HG02981 (cell line): ENCODE results near the gene AKAP13.
"Not testable (repeated sequence)": the region's sequence is repeated elsewhere in the genome, so short reads cannot be mapped to it uniquely, and the experiment has no call there.

Source experiments
- ATAC-seq: cut with Tn5 transposase; IDR thresholded peaks from one replicate; pipeline ENCODE4 v1.9.1; 2021; ENCODE audit warnings: mild to moderate bottlenecking, moderate library complexity; ENCODE audit not compliant: unreplicated experiment

The AKAP13 gene

DNA sequence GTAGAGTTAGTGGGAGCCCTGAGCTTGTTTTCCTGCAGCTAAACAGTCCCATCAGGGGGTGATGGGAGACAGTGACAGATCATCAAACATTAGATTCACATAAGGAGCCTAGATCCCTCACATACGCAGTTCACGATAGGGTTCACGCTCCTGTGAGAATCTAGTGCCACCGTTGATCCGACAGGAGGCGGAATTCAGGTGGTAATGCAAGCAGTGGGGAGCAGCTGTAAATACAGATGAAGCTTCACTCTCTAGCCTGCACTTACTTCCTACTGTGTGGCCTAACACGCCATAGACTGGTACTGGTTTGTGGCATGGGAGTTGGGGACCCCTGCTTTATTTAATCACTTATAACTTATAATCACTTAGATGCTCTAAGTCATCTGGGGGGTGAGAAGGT lies 179.1 kb downstream of the AKAP13 start:
- ATAC-seq = no peak

DNA sequence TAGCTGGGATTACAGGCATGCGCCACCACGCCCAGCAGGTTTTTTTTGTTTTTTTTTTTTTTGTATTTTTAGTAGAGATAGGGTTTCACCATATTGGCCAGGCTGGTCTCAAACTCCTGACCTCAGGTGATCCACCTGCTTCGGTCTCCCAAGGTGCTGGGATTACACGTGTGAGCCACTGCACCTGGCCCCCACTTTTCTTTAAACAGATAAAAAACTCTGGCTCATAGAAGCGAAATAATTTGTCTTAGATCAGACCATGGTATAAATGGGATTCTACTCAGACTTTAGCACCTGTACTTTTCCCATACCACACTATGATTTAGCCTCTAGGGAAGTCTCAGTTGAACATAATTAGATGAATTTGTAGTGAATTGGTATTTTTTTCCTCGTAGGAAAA lies 182.4 kb downstream of the AKAP13 start:
- ATAC-seq = no peak

DNA sequence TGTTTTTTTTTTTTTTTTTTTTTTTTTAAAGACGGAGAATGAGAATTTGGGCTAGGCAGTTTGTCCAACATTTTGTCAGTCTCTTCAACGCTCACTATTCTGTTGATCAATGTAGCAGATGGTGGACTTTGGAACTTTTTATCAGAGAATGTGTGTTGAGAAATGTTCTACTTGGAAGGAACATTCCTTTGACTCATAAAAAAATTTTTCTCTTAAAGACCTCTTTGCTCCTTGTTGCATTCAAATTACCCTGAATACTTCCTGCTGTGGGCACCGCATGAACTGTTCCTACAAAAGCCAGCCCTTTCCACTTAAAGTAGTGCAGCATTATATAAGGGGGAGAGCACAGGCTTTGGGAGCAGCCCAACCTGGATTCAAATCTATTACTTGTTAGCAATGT lies 182.9 kb downstream of the AKAP13 start:
- ATAC-seq = no peak

DNA sequence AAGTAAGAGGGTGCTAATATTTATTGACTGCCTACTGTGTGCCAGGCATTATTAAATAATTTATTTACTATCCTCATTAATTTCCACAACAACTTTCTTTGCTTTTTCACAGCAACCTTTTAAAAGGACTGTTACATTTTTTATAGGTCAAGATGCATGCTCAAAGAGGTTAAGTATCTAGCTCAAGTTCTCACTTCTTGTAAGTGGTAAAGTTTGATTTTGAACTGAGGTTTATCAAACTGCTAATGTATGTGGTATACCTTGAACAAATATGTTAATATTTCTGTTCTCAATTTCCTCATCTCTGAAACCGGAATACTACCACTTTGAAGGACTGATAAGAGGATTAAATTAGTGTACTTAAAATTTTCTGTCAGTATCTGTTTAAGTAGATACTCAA lies 183.3 kb downstream of the AKAP13 start:
- no peak for ATAC-seq

DNA sequence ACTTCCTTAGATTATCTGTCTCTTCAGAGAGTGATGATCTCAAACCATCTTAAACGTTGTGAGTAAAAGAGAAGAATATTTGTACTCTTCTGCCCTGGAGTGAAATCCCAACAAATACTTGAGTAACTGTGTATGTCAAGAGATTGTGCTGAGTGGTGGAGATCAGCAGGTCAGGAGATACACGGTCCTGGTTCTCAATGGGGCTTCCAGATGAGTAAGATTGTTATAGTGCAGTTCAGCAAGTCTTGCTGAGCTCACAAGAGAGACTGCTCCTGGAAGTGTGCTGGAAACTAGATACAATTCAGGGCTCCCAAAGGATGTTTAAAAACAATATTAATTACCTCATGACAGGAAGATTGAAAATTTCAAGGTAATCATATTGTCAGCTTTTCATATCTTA lies 184.3 kb downstream of the AKAP13 start:
- ATAC-seq = no peak

DNA sequence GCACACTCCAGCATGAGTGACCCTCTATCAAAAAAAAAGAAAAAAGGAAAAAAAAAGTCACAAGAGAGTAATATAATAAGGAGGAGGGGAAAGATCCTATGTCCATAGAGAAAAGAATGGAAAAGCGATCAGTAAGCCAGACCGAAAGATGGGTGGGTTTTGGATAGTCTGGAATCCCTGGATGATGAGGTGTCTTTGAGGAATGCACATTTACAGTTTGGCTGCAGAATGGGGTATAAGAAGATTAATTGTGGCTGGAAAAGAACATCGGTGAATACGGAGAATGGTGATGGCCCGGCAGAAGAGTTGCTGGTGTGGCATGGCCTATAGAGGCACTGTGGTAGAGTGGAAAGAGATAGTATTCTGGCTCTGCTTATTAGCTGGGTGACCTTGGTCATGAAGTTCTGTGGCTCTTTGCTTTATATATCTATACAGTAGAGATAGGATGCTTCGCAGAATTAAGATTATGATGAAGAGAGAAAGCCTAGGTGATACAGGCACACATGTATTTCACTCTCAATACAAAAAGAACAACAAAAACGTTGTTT lies 187.9 kb downstream of the AKAP13 start:
- ATAC-seq = no peak

DNA sequence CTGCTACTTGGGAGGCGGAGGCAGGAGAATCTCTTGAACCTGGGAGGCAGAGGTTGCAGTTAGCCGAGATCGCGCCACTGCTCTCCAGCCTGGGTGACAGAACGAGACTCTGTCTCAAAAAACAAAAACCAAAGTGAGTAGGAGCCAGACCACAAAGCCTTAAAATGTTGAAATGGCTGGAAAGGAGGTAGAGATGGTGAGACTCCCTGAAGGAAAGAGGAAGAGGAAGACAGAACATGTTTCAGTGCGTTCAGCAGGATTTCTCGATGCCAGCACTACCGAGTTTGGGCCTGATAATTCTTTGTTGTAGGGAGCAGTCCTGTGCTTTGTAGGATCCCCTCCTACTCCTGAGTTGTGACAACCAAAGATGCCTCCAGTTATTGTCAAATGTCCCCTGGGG lies 189.9 kb downstream of the AKAP13 start:
- ATAC-seq = no peak

DNA sequence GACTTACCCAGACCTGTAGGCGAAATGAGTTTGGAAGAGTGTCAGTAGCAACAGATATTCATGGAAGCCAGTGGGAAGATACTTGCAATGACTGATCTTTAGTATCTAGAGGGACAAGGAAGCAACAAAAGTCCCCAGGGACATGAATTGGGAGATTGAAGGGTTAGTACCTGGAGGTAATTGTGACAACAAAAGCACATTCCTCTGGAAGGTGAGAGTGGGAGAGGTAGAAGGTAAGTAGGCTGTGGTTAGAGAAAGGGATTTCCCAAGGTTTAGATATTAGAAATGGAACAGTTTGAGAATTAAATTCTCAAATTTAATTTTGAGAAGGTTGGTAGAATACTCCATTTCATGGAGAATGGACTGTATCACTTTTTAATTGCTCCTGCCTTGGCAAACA lies 191.4 kb downstream of the AKAP13 start:
- no peak for ATAC-seq

DNA sequence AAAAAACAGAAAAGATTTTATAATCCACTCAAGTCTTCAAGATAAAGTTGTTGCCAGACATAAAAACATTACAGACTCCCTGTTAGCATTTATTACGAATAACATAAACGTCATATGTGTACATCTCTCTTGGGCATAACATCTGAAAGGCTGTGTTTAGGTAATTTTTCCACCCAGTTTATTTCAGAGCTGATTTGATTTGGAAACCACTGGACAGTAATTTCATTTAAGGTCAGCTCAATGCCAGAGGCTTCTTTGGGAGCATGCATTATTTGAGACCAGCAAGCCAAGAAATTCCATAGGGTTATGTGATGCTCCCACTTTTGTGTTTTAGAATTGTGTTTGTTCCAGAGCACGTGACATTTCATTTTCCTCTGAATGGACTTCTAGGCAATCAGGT lies 196.0 kb downstream of the AKAP13 start:
- no peak for ATAC-seq

DNA sequence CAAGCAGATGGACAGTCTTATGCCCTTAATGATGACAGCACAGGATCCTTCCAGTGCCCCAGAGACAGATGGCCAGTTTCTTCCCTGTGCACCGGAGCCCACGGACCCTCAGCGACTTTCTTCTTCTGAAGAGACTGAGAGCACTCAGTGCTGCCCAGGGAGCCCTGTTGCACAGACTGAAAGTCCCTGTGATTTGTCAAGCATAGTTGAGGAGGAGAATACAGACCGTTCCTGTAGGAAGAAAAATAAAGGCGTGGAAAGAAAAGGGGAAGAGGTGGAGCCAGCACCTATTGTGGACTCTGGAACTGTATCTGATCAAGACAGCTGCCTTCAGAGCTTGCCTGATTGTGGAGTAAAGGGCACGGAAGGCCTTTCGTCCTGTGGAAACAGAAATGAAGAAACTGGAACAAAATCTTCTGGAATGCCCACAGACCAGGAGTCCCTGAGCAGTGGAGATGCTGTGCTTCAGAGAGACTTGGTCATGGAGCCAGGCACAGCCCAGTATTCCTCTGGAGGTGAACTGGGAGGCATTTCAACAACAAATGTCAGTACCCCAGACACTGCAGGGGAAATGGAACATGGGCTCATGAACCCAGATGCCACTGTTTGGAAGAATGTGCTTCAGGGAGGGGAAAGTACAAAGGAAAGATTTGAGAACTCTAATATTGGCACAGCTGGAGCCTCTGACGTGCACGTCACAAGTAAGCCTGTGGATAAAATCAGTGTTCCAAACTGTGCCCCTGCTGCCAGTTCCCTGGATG lies 198.7 kb downstream of the AKAP13 start:
- ATAC-seq = no peak

DNA sequence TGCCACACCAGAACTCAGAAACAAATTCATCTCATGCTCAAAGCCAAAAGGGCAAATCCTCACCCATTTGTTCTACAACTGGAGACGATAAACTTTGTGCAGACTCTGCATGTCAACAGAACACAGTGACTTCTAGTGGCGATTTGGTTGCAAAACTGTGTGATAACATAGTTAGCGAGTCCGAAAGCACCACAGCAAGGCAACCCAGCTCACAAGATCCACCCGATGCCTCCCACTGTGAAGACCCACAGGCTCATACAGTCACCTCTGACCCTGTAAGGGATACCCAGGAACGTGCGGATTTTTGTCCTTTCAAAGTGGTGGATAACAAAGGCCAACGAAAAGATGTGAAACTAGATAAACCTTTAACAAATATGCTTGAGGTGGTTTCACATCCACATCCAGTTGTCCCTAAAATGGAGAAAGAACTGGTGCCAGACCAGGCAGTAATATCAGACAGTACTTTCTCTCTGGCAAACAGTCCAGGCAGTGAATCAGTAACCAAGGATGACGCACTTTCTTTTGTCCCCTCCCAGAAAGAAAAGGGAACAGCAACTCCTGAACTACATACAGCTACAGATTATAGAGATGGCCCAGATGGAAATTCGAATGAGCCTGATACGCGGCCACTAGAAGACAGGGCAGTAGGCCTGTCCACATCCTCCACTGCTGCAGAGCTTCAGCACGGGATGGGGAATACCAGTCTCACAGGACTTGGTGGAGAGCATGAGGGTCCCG lies 199.7 kb downstream of the AKAP13 start:
- no peak for ATAC-seq

DNA sequence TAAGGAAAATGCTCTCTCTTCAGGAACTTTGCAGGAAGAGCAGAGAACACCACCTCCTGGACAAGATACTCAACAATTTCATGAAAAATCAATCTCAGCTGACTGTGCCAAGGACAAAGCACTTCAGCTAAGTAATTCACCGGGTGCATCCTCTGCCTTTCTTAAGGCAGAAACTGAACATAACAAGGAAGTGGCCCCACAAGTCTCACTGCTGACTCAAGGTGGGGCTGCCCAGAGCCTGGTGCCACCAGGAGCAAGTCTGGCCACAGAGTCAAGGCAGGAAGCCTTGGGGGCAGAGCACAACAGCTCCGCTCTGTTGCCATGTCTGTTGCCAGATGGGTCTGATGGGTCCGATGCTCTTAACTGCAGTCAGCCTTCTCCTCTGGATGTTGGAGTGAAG lies 200.5 kb downstream of the AKAP13 start:
- ATAC-seq = no peak

DNA sequence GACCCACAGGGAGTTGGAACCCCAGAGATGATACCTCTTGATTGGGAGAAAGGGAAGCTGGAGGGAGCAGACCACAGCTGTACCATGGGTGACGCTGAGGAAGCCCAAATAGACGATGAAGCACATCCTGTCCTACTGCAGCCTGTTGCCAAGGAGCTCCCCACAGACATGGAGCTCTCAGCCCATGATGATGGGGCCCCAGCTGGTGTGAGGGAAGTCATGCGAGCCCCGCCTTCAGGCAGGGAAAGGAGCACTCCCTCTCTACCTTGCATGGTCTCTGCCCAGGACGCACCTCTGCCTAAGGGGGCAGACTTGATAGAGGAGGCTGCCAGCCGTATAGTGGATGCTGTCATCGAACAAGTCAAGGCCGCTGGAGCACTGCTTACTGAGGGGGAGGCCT lies 201.1 kb downstream of the AKAP13 start:
- ATAC-seq = no peak

DNA sequence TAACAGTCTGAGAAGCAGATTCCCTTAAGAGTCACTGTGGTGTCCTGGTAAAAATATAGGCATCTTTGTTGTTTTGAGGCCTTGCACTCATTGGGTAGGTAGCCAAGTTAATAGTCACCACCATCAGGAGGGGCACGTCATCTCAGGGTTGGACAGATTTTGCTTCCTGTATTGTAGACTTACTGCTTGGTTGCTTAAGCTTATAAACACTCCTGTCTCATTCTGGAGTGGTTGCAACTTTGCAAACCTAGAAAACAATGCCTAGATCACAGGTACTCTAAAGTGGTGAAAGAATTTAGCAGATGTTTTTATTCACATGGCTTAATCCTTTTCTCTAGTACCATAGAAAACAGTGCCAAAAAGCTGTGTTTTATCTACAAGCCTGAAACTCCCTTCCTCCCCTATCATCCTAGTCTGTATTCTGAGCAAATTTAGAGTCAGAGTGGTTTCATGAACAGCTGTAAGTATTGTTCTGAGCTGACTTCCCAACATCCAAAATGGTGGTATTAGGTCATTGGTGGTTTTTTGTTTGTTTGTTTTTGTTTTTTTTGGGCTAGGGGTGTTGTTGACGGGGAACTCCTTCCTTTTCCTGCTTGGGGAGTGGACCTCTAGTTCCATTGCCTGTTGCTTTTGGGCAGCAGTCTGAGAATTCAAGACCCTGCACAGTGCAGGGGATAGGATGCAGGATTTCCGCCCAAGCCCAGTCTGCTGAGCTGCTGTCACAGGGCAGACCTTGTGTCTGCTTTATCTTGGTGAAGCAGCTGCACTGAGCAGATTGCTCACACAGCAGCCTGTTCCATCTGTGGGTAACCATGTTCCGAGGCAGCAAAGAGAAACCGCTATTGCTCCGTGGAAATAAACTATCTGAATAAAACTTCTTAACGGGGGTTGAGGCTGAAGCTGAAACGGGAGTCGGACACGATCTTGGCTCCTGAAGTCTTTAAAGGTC lies 202.0 kb downstream of the AKAP13 start:
- ATAC-seq = no peak

DNA sequence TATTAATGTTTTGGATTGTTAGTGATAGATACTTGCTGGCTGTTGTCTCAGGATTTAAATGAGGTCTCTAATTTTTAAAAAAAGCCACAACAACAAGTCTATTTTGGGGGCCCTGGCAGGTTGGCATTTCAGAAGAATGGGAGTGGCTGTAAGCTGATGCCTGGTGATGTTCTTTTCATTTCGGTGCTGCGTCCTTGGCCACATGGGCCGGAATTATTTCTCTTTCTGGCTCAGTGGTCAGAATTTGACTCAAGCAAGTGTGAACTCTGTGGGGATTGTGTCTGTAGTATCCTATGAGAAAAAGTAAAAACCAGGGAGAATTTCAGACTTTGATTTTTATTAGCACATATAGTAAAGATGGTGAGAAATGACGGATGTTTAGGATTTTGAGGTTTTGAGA lies 203.0 kb downstream of the AKAP13 start:
- ATAC-seq = no peak

DNA sequence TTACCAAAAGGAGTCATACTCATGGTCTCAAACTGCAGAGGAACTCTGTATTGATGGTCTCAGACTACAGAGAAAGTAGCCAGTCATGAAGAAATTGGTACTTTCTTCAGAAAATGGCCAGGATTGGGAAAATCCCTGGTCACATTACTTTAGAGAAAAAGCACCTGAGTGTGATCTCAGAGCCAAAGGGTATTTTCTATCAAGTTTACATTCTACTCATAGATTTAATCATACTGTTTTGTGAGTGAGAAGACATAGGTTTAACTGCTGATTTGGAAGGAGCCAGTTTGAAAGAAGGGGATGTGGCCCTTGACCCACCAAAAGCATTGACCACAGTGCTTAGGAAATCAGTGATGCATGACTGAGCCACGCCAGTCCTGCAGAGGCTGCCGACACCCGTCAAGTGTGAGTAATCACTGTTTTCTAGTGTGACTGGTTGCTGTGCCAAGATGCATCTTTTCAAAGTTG lies 203.6 kb downstream of the AKAP13 start:
- ATAC-seq = peak; percentile 46

DNA sequence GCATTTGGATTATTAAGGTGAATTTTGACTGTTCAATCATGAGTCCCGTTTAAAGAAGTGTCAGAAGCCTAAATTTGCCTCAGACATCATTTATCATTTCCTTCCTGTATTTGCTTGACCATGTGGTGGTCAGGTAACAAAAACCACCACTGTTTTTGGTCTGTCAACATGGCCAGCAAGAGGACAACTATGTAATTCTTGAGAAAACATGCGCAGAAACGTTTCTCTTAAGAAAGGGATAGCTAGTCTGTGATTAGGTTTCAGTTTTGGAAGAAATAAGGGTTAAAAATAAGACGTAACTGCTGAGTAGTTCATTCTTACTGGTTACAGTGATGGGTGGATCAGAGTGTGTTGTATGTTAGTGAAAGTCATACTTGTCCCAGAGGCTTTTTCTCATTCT lies 204.5 kb downstream of the AKAP13 start:
- no peak for ATAC-seq

DNA sequence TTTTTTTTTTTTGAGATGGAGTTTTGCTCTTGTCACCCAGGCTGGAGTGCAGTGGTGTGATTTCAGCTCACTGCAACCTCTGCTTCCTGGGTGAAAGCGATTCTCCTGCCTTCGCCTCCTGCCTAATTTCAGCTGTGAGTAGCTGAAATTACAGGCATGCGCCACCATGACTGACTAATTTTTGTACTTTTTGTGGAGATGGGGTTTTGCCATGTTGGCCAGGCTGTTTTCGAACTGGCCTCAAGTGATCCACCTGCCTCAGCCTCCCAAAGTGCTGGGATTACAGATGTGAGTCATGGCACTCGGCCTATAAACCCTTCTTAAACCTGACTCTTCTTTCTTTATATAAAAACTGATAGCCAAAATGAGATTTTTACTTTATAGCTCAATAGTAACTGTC lies 205.8 kb downstream of the AKAP13 start:
- ATAC-seq = not testable (repeated sequence)

DNA sequence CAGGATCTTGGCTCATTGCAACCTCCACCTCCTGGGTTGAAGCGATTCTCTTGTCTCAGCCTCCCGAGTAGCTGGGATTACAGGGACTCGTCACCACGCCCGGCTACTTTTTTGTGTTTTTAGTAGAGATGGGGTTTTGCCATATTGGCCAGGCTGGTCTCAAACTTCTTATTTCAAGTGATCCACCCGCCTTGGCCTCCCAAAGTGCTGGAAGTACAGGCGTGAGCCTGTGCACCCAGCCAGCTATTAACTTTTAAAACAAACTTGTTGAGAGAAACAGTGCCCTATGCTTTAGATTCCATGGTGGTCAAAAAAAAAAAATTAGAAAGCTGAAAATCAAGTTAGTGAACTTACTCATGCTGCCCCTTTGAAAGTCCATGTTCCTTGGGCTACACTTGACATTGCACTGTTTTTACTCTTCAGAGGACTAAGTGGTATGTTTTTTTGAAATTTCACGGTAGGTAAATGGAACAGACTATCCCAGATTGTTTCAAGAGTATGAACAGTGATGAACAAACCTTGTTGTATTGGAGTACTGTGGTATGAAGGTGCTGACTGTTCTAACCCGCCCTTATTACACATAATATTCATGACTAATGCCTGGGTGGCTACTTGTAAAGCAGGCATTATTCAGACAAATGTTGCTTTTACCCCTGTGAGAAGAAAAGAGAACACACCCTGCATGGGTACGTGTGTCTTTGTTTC lies 207.5 kb downstream of the AKAP13 start:
- no peak for ATAC-seq

DNA sequence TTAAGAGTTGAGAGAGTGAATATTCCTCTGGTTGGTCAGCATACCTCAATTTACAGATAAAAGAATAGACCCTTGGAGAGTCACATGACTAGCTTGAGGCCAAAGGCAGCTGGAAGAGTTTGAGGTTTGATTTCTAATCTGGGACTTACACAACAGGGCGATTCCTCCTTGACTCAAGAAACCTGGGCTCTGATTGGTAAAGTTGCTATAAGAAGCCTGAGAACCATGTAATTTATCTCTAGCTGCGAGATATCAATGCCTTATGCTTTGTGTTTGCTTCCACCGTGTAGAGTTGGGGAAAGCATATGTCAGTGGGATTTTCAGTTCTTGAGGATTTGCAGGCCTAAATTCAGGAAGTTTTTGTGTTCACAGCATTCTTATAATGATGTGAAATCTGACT lies 208.3 kb downstream of the AKAP13 start:
- no peak for ATAC-seq
